ENCODE data around the gene SLX9. TPM values are rescaled to one million over a fixed set of nuclear protein-coding genes. Genes with fewer than 3 reads are reported as not detected.

Gene SLX9
- total RNA-seq, 6 donors from 2014 or later: 5.5 to 34.6 (median 22.8) TPM

DNA sequence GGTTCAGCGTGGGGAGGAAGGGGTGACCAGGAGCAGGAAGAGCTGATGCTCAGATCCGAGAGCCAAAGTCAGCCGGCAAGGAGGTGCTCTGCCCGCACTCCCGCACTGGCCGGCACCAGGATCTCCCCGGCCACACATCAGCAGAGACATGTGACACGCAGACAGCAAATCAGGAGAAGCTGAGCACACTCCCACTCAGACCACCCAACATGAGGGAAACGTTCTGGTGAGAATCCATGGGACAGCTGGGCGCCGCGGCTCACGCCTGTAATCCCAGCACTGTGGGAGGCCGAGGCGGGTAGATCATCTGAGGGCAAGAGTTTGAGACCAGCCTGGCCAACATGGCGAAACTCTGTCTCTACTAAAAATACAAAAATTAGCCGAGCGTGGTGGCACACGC, 47.7 kb upstream of the SLX9 start:
- no peaks in the 10 kb centered on the region for H3K27me3 ChIP-seq
- no peaks in the 10 kb centered on the region for H3K9me3 ChIP-seq
- H3K4me3 ChIP-seq: no peak overlapping the region
- ATAC-seq (ENCODE audit: low FRiP score in 2 of 2): no peak
- whole genome bisulfite sequencing, 2 donors: 74 to 80% methylated on average over 7 to 19 of the region's 19 CpGs
- DNase-seq: no peak
- TF ChIP-seq POLR2AphosphoS5 (IDR thresholded peaks at IDR 0.05) (no peak), EP300 (IDR thresholded peaks at IDR 0.05) (no peak), POLR2A (IDR thresholded peaks at IDR 0.05) (no peak)
- TF ChIP-seq, protein P1, sequence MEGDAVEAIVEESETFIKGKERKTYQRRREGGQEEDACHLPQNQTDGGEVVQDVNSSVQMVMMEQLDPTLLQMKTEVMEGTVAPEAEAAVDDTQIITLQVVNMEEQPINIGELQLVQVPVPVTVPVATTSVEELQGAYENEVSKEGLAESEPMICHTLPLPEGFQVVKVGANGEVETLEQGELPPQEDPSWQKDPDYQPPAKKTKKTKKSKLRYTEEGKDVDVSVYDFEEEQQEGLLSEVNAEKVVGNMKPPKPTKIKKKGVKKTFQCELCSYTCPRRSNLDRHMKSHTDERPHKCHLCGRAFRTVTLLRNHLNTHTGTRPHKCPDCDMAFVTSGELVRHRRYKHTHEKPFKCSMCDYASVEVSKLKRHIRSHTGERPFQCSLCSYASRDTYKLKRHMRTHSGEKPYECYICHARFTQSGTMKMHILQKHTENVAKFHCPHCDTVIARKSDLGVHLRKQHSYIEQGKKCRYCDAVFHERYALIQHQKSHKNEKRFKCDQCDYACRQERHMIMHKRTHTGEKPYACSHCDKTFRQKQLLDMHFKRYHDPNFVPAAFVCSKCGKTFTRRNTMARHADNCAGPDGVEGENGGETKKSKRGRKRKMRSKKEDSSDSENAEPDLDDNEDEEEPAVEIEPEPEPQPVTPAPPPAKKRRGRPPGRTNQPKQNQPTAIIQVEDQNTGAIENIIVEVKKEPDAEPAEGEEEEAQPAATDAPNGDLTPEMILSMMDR (IDR thresholded peaks at IDR 0.05): no peak
- peaks cover under 1 to 14% (median 2%) of the 10 kb centered on the region in 4 donors for H3K4me1 ChIP-seq
- no peak overlapping the region for H3K27ac ChIP-seq
- H3K36me3 ChIP-seq: peaks cover 0 to 31% (median 2%) of the 10 kb centered on the region in 4 donors

DNA sequence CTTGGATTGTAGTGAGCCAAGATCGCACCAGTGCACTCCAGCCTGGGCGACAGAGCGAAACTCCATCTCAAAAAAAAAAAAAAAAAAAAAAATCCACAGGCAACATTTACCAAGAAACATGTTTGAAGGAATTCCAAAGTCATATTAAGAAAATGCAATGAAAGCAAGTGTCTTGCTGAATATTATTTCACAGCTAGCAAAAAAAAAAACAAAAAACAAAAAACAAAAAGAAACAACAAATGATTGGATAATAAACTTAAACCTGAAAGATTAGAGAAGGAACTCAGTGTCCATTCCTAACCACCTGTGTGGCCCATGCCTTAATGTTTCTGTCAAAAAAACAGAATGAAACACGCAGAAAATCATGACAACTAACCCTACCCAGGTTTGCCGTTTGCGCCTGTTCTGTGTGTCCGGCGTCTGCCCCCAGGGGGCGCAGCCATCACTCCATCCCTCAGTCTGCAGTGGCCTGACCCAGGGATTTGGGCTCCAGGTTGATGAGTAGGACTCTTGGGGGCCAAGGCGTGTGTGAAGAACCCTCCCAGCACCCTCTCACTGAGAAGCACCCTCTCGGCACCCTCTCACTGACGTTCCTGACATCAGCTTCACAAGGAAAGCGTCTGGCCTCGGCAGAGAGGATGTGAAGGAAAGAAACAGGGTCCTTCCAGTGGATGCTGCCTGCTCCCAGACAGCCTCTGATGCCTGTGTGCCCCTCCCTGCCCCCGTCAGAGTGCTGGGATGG, 47.1 kb upstream of the SLX9 start:
- TF ChIP-seq, protein P1 (IDR thresholded peaks at IDR 0.05): peak; percentile 78 to 90 (median 84)
- no peak for TF ChIP-seq POLR2AphosphoS5 (IDR thresholded peaks at IDR 0.05)
- DNase-seq: peak; percentile 77 to 94
- 27 to 38% methylated on average over 12 to 14 of the region's 15 CpGs for WGBS, 2 donors
- H3K27me3 ChIP-seq: no peaks in the 10 kb centered on the region
- H3K9me3 ChIP-seq: no peaks in the 10 kb centered on the region
- peaks cover 2 to 18% (median 5%) of the 10 kb centered on the region in 4 donors for H3K4me1 ChIP-seq
- ATAC-seq (ENCODE audit: low FRiP score in 2 of 2): peak; percentile 38 to 76
- no peak overlapping the region for H3K27ac ChIP-seq
- H3K36me3 ChIP-seq: peaks cover 0 to 28% (median 2%) of the 10 kb centered on the region in 4 donors
- H3K4me3 ChIP-seq: no peak overlapping the region

DNA sequence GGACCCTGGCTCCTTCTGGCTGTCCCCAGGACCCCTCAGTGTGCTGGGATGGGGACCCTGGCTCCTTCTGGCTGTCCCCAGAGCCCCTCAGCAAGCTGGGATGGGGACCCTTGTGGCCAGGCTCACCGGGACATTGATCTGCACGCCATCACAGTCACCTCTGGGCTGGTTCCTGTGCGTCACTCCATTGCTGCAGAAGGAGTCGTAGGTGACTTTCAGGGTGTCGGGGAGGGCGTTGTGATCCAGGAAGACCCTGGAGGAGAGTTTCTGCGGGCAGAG, 46.6 kb upstream of the SLX9 start:
- ATAC-seq (ENCODE audit: low FRiP score in 2 of 2) (no peak), DNase-seq (no peak)
- 80 to 89% methylated on average over 6 to 7 of the region's 7 CpGs for WGBS, 2 donors
- no peak for TF ChIP-seq POLR2AphosphoS5 (IDR thresholded peaks at IDR 0.05)
- no peak overlapping the region for H3K27ac ChIP-seq
- peaks cover 0 to 23% (median 2%) of the 10 kb centered on the region in 4 donors for H3K36me3 ChIP-seq
- no peaks in the 10 kb centered on the region for H3K9me3 ChIP-seq
- H3K4me1 ChIP-seq: peaks cover 2 to 18% (median 7%) of the 10 kb centered on the region in 4 donors
- no peak overlapping the region for H3K4me3 ChIP-seq
- no peaks in the 10 kb centered on the region for H3K27me3 ChIP-seq

DNA sequence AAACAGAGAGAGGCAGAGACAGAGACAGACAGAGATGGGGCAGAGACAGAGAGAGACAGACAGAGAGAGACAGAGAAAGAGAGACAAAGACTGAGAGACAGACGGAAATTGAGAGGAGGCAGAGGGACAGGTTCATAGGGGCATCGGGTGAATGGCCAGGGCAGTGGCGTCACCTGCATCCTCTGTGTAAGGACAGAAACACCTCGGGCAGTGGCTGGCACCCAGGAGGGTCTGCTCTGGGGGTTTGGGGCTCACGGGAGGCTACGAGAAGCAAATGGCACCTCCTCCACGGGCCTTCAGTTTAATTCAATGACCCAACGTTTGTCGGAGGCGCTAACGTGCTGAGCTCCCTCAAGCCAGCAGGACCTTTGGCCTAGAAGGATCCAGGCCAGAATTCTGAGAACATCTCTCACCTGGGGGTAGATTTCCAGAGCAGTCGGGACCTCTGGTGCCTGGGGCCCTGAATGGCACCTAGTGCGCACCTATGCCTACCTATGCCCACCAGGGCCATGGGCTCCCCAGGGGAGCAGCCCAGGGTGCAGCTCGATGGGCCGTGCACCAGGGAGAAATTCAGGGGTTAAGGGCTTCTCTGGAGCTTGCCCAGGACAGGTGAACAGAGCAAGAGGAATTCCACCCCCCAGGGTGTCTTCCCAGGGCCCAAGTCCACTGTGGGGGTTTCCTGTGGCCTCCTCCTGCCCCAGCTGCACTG, 45.7 kb upstream of the SLX9 start:
- ATAC-seq (ENCODE audit: low FRiP score in 2 of 2): no peak
- Histone ChIP-seq H3K36me3 (peaks cover 0 to 14% (median 2%) of the 10 kb centered on the region in 4 donors), H3K4me3 (no peak overlapping the region), H3K27ac (no peak overlapping the region), H3K9me3 (no peaks in the 10 kb centered on the region), H3K27me3 (no peaks in the 10 kb centered on the region), H3K4me1 (peaks cover 2 to 18% (median 7%) of the 10 kb centered on the region in 4 donors)
- TF ChIP-seq POLR2AphosphoS5 (IDR thresholded peaks at IDR 0.05) (no peak), EP300 (IDR thresholded peaks at IDR 0.05) (no peak), POLR2A (IDR thresholded peaks at IDR 0.05) (no peak)
- TF ChIP-seq, protein P1 (IDR thresholded peaks at IDR 0.05): no peak
- DNase-seq: no peak
- 95% methylated on average over 15 of the region's 15 CpGs for WGBS, 2 donors

DNA sequence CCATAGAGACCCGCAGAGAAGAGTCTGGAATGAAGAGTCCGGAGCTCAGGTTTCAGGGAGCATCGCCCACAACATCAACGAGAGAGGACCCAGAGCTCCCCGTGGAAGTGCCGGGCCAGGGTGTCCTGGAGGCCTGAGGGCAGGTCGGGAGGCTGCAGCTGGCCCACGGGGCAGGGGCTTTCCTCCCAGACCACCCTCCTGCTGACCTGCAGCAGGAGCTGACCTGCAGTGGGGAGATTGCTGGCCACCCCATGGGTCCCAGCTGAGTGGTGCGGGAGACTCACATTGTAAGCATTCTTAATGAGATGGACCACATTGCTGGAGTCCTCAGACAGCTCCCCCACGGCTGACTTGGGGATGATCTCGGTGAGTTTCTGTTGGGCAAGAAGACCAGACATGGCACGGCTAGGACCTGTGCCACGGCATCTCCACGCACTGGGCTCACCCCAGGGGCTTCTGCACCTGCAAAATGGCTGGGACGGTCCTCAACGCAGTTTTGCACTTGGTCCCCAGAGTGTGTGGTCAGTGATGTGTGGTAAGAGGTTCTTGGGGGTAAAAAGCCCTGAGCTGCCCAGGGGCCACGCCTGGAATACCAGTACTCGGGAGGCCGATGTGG, 45.0 kb upstream of the SLX9 start:
- DNase-seq: no peak

More for the DNA sequence above, 45.0 kb upstream of the SLX9 start:
- 77 to 88% methylated on average over 9 to 17 of the region's 19 CpGs for WGBS, 2 donors
- no peaks in the 10 kb centered on the region for H3K9me3 ChIP-seq
- H3K27me3 ChIP-seq: no peaks in the 10 kb centered on the region
- H3K4me3 ChIP-seq: no peak overlapping the region
- ATAC-seq (ENCODE audit: low FRiP score in 2 of 2): no peak
- TF ChIP-seq EP300 (IDR thresholded peaks at IDR 0.05): no peak
- H3K27ac ChIP-seq: no peak overlapping the region
- peaks cover 2 to 18% (median 7%) of the 10 kb centered on the region in 4 donors for H3K4me1 ChIP-seq
- peaks cover 0 to 15% (median 3%) of the 10 kb centered on the region in 4 donors for H3K36me3 ChIP-seq
